Stimulated activated CD8-positive, alpha-beta memory T cell treated with anti-CD3 and anti-CD28 coated beads, Interleukin-15, amount 100 ng/mL, for 1 hour (primary cell): ENCODE data around the gene B4GALT4.
"Not testable (repeated sequence)": the region's sequence is repeated elsewhere in the genome, so short reads cannot be mapped to it uniquely, and the experiment has no call there.

Source experiments
- DNase-seq: peaks from one replicate; pipeline ENCODE4 v3.0.0-alpha.2; 2020; ENCODE audit warnings: low read depth

The B4GALT4 gene

DNA sequence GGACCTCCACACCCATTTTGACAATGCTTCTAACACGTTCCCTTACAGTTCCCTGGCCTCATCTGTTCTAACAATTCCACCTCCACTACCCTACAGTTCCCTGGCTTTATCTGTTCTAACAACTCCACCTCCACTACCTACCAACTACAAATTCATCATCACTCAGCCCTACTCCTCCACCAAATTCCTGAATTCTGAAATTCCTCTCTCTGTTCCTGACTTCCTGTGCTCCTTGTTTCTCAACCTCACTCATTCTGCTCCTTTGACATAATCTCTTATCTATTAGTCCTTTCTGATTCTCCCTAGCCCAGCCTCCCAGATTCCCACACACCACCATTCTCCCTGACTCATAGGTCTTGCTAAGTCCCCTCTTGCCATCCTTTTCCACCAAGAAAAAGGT lies 44.8 kb downstream of the B4GALT4 start:
- no peak for DNase-seq

DNA sequence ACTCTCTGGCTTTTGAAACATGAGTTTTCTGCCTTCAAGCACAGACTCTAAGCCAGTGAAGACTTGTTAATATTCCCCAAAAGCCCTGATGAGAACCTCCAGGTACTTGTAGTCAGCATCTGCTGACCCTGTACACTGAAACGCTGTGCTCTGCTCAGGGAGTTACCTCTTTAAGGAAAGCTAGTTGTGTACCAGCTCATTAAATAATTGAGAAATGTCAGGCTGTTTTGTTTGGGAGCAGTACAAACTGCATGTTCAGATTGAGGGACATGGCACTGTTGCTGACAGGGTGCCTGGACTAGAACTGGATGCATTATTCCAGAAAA lies 45.6 kb downstream of the B4GALT4 start:
- no peak for DNase-seq

DNA sequence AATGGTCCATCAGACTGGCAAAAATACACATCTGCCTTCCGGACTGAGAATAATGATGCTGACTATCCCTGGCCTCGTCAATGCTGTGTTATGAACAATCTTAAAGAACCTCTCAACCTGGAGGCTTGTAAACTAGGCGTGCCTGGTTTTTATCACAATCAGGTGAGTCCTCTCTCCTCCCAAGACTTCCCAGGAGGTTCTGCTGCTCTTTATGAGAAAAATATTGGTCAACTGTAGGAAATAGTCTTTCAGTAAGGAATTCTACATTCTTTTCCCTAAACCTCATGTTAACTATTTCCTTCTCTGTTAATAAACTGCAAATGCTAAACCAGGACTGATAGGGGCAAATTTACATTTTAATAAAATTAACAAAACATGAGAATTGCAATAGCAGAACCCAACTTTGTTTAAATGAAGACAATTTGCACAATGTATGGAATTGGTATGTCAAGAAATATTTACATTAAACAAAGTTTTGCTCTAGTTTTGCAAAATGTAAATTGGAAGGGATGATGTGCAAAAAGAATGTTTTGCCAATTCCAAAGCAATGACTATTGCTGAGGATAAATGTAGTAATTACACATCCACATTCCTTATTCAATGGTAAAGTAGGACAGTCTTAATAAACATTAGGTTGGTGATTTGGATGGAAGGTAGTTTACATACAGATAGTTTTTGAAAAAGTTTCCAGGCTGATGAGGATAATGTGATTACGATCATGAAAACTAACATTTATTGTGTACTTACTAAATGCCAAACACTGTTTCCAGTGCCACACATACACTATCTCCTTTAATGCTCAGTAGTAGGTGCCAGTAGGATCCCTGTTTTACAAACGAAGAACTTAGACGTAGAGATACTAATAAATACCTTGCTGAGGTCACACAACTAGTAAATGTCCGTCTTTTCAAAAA lies 46.2 kb downstream of the B4GALT4 start:
- DNase-seq, result no peak

DNA sequence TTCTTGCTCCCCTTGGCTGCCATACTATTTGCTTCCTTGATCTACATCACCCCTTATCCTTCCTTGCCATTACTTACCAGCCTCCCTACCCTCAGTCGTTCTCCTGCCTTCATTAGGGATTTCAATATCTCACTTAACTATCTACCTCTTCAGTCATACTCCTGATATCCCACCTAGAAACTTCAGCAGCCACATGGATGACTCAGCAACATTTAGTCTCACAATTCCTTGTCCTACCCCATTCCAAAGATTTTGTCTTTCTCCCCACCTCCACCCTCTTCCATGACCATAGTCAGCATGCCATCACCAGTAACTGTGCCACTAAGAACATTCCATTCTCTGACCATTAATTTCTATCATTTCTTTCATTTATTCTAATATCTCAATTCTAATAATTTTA lies 48.9 kb downstream of the B4GALT4 start:
- no peak for DNase-seq

DNA sequence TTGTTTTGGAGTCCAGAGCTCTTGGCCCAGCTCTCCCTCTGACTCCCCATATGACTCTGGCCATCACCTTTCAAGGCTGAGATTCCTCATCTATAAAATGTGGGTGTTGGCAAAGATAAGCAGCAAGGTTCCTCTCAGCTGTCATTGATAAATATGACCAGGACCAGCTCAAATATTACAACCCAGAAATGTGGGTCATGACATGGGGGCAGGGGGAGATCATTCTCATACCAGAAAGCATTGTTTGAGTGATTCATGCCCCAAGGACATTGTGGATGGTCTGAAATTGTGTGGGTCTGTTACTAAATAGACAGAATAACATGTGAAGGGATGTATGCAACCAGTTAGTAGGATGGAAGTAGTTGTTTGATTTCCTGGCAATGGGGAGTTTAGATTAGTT lies 53.4 kb downstream of the B4GALT4 start:
- DNase-seq, result no peak

DNA sequence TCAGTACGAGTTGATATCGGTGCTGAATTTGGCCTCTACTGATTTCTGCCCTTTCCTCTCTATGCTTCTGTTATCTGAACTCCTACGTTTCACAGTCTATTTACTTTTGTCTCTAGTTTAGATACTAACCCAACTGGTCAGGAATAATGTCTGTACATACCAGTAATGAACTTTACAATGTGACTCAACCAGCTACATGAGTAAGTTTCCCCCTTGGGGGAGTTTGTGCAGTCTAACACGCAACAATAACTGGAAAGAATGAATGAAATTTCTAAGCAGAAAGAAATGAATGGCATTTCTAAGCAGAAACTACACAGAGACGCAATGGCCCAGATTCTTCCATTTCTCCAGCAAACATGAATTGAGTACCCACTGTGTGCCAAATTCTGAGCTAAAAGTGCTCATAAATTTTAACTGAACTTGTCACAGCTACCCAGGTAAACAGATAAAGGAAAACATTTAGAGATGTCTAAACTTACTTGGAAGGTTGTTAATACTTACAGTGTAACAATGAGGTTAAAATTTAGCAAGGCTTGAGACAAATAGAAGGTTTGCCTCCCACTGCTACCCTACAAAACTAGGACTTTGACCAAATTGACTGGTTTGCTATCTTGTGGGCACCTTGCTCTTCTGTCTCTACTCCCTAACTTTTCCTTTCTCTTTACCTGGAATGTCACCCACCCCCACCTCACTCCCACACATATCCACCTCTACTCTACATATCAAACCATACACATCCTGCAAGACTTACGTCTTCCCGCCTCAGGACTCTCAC lies 55.7 kb downstream of the B4GALT4 start:
- no peak for DNase-seq

DNA sequence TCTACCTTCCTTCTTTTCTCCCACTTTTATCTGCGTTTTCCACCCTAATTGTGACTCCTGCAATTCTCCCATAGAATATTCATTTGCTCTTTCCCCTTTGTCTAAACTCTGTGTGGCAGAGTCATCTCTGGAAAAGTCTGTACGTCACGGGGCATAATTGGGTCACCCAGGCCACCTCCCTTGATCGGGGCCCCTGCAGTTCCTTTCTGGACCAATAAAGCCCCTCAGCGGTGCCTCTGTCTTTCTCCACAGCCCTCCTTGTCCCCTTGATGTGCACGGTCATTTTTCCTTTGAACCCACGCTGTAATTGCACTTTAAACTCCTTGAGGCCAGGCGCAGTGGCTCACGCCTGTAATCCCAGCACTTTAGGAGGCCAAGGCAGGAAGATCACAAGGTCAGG lies 56.6 kb downstream of the B4GALT4 start:
- no peak for DNase-seq

DNA sequence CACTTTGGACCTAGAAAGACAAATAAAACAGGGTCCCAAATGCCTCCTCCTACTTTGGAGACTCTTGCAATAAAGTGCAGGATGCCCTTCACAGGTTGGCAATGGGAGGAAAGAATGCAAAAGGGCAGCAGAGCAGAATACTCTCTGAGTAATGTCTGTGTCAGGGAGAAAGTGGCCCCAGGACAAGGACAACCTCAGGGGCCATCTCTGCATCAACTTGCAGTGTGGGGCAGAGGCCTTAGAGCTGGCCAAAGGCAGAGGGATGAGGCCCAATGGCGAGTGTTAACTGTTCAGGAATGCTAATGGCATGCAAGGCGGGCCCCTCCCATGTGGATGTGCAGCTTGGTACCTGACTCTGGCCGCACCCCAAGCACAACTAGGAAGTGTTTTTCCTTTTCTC lies 58.9 kb downstream of the B4GALT4 start:
- DNase-seq, result no peak

DNA sequence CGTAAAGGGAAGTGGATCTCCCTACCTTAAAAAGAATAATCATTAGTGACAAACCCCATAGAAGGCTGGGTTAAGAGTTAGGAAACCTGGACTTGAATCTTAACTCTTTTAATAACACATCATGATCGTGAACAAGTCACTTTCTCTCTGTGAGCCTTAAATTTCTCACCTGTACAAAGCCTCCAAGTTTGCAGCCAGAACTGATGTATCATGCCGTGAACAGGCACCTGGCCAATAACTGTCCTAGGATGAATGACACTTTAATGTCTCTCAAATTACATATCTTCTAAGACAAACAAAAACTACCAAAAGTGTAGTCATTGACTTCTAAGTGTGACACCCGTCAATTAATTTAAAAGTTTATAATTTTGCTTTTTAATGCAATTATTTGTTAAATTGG lies 63.4 kb downstream of the B4GALT4 start:
- no peak for DNase-seq

DNA sequence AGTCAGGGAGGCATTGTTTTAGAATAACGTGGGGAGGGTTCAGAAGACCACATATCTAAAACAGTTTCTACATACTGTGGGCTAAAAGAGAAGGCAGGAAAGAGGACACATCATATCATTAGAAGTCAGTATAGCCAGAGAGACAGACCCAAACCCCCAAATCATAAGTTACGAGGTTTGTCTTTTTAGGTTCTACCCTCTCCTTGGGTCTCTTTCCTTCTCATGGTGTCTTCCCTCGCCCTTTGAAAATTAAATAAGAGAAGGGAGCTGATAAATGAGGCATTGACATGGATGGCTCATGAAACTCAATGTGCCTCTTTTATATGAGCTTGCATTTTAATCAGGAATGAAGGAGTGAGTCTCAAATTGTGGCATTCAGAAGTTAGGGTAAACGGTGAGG lies 63.9 kb downstream of the B4GALT4 start:
- no peak for DNase-seq

DNA sequence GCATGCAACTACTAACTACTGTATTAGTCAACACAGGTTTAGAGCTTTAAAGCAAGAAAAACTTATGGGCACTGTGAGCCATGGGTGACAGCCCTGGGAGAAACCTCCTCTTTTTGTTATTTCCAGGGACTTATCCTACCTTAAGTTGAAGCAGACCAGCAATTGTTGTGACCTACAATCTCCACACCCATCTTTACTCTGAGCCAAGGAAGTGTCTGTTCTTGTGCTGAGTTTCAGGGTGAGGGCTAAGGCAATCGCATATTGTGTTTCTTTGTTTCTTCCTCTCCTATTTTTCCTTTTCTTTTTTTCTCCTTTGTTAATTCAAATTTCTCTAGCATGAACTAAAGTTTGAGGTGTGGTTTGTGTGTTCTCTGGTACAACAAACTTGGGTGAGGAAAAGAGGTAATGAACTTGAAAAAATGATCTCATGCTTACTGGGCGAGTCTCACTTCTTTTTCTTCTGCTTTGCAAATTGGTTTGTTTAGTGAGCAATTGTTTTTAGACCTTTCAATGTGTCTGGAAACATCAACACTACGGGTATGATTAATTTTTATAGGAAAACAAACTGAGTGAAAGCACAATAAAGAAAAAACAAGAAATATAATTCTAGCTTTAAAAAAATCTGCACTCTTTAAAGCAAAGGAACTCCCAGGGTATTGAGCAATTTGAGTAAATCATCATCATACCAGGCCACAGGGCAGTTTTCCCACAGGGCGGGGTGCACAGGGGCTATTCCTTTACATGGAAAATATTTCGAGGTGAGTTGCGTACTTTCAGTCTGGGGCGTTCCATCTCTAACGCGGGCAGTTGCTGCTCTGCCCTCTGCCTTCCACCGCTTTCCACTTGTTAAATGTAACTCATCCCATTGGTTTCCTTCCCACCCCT lies 64.6 kb downstream of the B4GALT4 start:
- no peak for DNase-seq

DNA sequence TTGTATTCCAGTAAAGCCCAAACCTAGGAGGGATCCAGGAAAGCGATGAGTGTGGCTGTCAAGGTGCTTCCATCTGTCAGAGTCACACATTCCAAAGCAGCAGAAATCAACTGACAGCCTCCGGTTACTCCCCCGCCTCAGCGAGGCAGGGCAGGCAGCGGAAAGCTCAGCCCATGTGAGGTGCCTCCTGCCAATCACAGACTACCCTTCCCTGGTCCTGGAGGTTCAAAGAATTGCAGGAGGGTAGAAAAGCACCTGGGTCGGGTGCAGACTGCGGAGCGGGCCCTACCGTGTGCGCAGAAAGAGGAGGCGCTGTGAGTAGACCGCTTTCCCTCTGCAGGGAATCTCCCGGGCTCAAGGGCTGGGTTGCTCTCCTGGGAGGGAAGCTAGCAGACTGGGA lies 67.4 kb downstream of the B4GALT4 start, which contains the start of gene UPK1B:
Gene UPK1B (plus strand): TSS at position 274 of the 400 bp plus-strand sequence. CDS start 13,144 bp downstream, outside the sequence.
- DNase-seq, result no peak

DNA sequence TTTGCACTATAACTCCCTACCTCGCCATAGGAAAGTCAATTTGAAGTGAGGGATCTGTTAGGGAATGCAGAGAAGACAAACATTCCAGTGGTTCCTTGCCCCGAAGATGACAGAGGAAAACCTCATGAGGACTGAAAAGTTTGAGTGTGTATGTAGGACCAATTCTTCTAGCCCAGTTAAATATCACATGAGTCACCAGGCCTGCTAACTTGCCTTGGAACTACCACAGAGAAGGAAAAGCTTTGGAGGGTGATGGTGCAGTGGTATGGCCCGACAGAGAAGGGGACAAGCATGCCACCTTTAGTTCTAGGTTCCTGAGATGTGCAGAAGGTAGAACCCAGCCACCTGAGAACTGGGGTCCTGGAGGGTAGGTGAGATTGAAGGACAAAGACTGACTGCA lies 69.9 kb downstream of the B4GALT4 start:
- no peak for DNase-seq

DNA sequence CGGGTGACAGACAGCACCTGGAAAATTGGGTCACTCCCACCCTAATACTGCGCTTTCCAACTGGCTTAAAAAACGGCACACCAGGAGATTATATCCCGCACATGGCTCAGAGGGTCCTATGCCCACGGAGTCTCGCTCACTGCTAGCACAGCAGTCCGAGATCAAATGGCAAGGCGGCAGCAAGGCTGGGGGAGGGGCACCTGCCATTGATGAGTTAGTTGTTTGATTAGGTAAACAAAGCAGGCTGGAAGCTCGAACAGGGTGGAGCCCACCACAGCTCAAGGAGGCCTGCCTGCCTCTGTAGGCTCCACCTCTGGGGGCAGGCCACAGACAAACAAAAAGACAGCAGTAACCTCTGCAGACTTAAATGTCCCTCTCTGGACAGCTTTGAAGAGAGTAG lies 75.9 kb downstream of the B4GALT4 start:
- not testable (repeated sequence) for DNase-seq
